ENCODE measurements around the gene DDOST. TPM values are rescaled to one million over a fixed set of nuclear protein-coding genes. Genes with fewer than 3 reads are reported as not detected.

Gene DDOST
- total RNA-seq, 4 donors from 2014 or later, result 86.4 to 126 (median 103) TPM

- no peak for TF ChIP-seq CTCF (IDR thresholded peaks at IDR 0.05)
- peak in 1 of 2 donors; percentile 26 for TF ChIP-seq POLR2AphosphoS5 (IDR thresholded peaks at IDR 0.05)
- no peak for DNase-seq (ENCODE audit: extremely low spot score)
- H3K9me3 ChIP-seq, result no peaks in the 10 kb centered on the region
- peaks cover 57 to 97% (median 91%) of the 10 kb centered on the region in 4 donors for H3K36me3 ChIP-seq
- H3K4me3 ChIP-seq, result no peak overlapping the region
- peaks cover 10 to 21% (median 14%) of the 10 kb centered on the region in 4 donors for H3K4me1 ChIP-seq
- WGBS, result 82% methylated on average over 20 of the region's 20 CpGs
- peak overlapping the region; percentile 16 to 52 (median 43) for H3K27ac ChIP-seq (replicated peaks in 1 of 4)
- intact Hi-C loops (cut with DNase I), result no loop called here
- H3K27me3 ChIP-seq, result no peaks in the 10 kb centered on the region
Measured at GRCh38 chr1:20654104-20654690, 7.0 kb downstream of the DDOST start.

- Histone ChIP-seq H3K27me3 (no peaks in the 10 kb centered on the region), H3K4me3 (no peak overlapping the region), H3K4me1 (peaks cover 0 to 3% (median 0%) of the 10 kb centered on the region in 4 donors), H3K36me3 (peaks cover 69 to 100% (median 99%) of the 10 kb centered on the region in 4 donors), H3K27ac (replicated peaks in 1 of 4) (no peak overlapping the region), H3K9me3 (no peaks in the 10 kb centered on the region)
- no peak for DNase-seq (ENCODE audit: extremely low spot score)
- no peak for TF ChIP-seq CTCF (IDR thresholded peaks at IDR 0.05)
- no peak for TF ChIP-seq POLR2AphosphoS5 (IDR thresholded peaks at IDR 0.05)
- no peak for TF ChIP-seq EP300 (IDR thresholded peaks at IDR 0.05)
- TF ChIP-seq POLR2A (IDR thresholded peaks at IDR 0.05; ENCODE audit: low read depth), result no peak
- intact Hi-C loops (cut with DNase I), result no loop called here
- WGBS, result 93% methylated on average over 15 of the region's 15 CpGs
Measured at GRCh38 chr1:20652300-20652699, 8.9 kb downstream of the DDOST start.

GRCh38 chr1:20648946-20649345 lies 12.2 kb downstream of the DDOST start:
- peaks cover 80 to 99% (median 95%) of the 10 kb centered on the region in 4 donors for H3K36me3 ChIP-seq
- H3K9me3 ChIP-seq, result no peaks in the 10 kb centered on the region
- TF ChIP-seq POLR2A (IDR thresholded peaks at IDR 0.05; ENCODE audit: low read depth) (no peak), EP300 (IDR thresholded peaks at IDR 0.05) (no peak), POLR2AphosphoS5 (IDR thresholded peaks at IDR 0.05) (no peak), CTCF (IDR thresholded peaks at IDR 0.05) (no peak)
- no peaks in the 10 kb centered on the region for H3K27me3 ChIP-seq
- no peaks in the 10 kb centered on the region for H3K4me1 ChIP-seq
- H3K4me3 ChIP-seq, result no peak overlapping the region
- H3K27ac ChIP-seq (replicated peaks in 1 of 4), result no peak overlapping the region
- WGBS, result 96% methylated on average over 4 of the region's 15 CpGs
- no peak for DNase-seq (ENCODE audit: extremely low spot score)
- intact Hi-C loops (cut with DNase I), result no loop called here

GRCh38 chr1:20648438-20648837 lies 12.7 kb downstream of the DDOST start:
- intact Hi-C loops (cut with DNase I), result no loop called here
- H3K36me3 ChIP-seq, result peaks cover 77 to 99% (median 95%) of the 10 kb centered on the region in 4 donors
- no peaks in the 10 kb centered on the region for H3K9me3 ChIP-seq
- no peak overlapping the region for H3K4me3 ChIP-seq
- DNase-seq (ENCODE audit: extremely low spot score), result no peak
- H3K27me3 ChIP-seq, result no peaks in the 10 kb centered on the region
- no peak overlapping the region for H3K27ac ChIP-seq (replicated peaks in 1 of 4)
- TF ChIP-seq EP300 (IDR thresholded peaks at IDR 0.05), result no peak
- TF ChIP-seq POLR2AphosphoS5 (IDR thresholded peaks at IDR 0.05), result no peak
- TF ChIP-seq POLR2A (IDR thresholded peaks at IDR 0.05; ENCODE audit: low read depth), result no peak
- TF ChIP-seq CTCF (IDR thresholded peaks at IDR 0.05), result no peak
- no peaks in the 10 kb centered on the region for H3K4me1 ChIP-seq
- 85% methylated on average over 10 of the region's 13 CpGs for WGBS

GRCh38 chr1:20645414-20645813 lies 15.8 kb downstream of the DDOST start:
- H3K27ac ChIP-seq (replicated peaks in 1 of 4), result no peak overlapping the region
- DNase-seq (ENCODE audit: extremely low spot score), result no peak
- peaks cover 70 to 99% (median 95%) of the 10 kb centered on the region in 4 donors for H3K36me3 ChIP-seq
- H3K4me1 ChIP-seq, result no peaks in the 10 kb centered on the region
- H3K9me3 ChIP-seq, result no peaks in the 10 kb centered on the region
- TF ChIP-seq EP300 (IDR thresholded peaks at IDR 0.05) (no peak), POLR2AphosphoS5 (IDR thresholded peaks at IDR 0.05) (no peak), CTCF (IDR thresholded peaks at IDR 0.05) (no peak), POLR2A (IDR thresholded peaks at IDR 0.05; ENCODE audit: low read depth) (no peak)
- H3K4me3 ChIP-seq, result no peak overlapping the region
- intact Hi-C loops (cut with DNase I), result no loop called here
- 83% methylated on average over 14 of the region's 14 CpGs for WGBS
- no peaks in the 10 kb centered on the region for H3K27me3 ChIP-seq
